SK-N-SH (cell line): ENCODE data around the gene EPGN. TPM values are rescaled to one million over a fixed set of nuclear protein-coding genes. Genes with fewer than 3 reads are reported as not detected.

Experiments used
- CTCF ChIA-PET: fragments of 300-600, 350-600 bp; formaldehyde crosslinking; extraction: SDS; loops from one replicate; lab custom pipeline; 2021; lab: Yijun Ruan, JAX
- POLR2A ChIA-PET: fragments of 350-600 bp; sonication (Branson Sonifier 250); formaldehyde crosslinking; extraction: SDS; loops from one replicate; lab custom pipeline; 2020; ENCODE audit warnings: antibody characterized with exemption, inconsistent platforms; lab: Yijun Ruan, JAX
- DNase-seq: peaks from one replicate; pipeline ENCODE4 v3.0.0; 2012
- H2AFZ ChIP-seq: fragments of 200-600 bp; sonication (generic); 2 replicates; pipeline ENCODE4 v1.8.1; 2016; ENCODE audit warnings: antibody characterized with exemption, mild to moderate bottlenecking, low read depth
- H3F3A ChIP-seq: fragments of 200-600 bp; sonication (generic); replicated peaks from 2 replicates; pipeline ENCODE3; 2016; ENCODE audit warnings: antibody characterized with exemption, mild to moderate bottlenecking; ENCODE audit not compliant: insufficient read depth
- H3K27ac ChIP-seq, 2 experiments: fragments of 200-500 bp in 1 of 2; fragments of 200-600 bp in 1 of 2; sonication (Bioruptor generic) in 1 of 2; sonication (generic), shearing (Covaris generic) in 1 of 2; 2 replicates each; pipeline versions ENCODE4 v1.5.1 to v1.6.1; 2014 to 2016; ENCODE audit warnings: low read depth in 2 of 2, inconsistent platforms in 1 of 2, low read length in 1 of 2, mild to moderate bottlenecking in 1 of 2, mixed read lengths in 1 of 2
- H3K27me3 ChIP-seq: fragments of 200-600 bp; sonication (generic), shearing (Covaris generic); 2 replicates; pipeline ENCODE4 v1.6.1; 2016; ENCODE audit warnings: mixed run types; ENCODE audit not compliant: insufficient read depth
- H3K36me3 ChIP-seq, 2 experiments: fragments of 200-500 bp in 1 of 2; fragments of 200-600 bp in 1 of 2; sonication (Bioruptor generic) in 1 of 2; sonication (generic) in 1 of 2; replicated peaks in 1 of 2; 2 replicates each; pipeline versions ENCODE3 to v1.5.1; 2014 to 2016; ENCODE audit warnings: low read length in 1 of 2, mild to moderate bottlenecking in 1 of 2; ENCODE audit not compliant: insufficient read depth in 2 of 2, control insufficient read depth in 1 of 2
- H3K4me1 ChIP-seq, 2 experiments: fragments of 200-500 bp in 1 of 2; fragments of 200-600 bp in 1 of 2; sonication (Bioruptor generic) in 1 of 2; sonication (generic), shearing (Covaris generic) in 1 of 2; 2 replicates each; pipeline versions ENCODE4 v1.5.1 to v1.6.1; 2014 to 2016; ENCODE audit warnings: low read depth in 1 of 2, low read length in 1 of 2, mixed run types in 1 of 2; ENCODE audit not compliant: insufficient read depth in 2 of 2, control insufficient read depth in 1 of 2
- H3K4me2 ChIP-seq: fragments of 200-600 bp; sonication (generic), shearing (Covaris generic); 2 replicates; pipeline ENCODE4 v1.6.1; 2017; ENCODE audit warnings: mixed run types
- H3K4me3 ChIP-seq, 2 experiments: fragments of 200-500 bp in 1 of 2; fragments of 200-600 bp in 1 of 2; sonication (Bioruptor generic) in 1 of 2; sonication (generic), shearing (Covaris generic) in 1 of 2; 2 replicates each; pipeline versions ENCODE4 v1.5.1 to v1.8.1; 2014 to 2016; ENCODE audit warnings: low read depth in 2 of 2, inconsistent platforms in 1 of 2, low read length in 1 of 2, mild to moderate bottlenecking in 1 of 2, mixed read lengths in 1 of 2, moderate library complexity in 1 of 2
- H3K79me2 ChIP-seq: fragments of 200-600 bp; sonication (generic); 2 replicates; pipeline ENCODE4 v1.8.1; 2017; ENCODE audit warnings: mild to moderate bottlenecking; ENCODE audit not compliant: insufficient read depth
- H3K9ac ChIP-seq: fragments of 200-600 bp; sonication (generic); 2 replicates; pipeline ENCODE4 v1.6.1; 2017; ENCODE audit warnings: mixed run types
- H3K9me2 ChIP-seq: fragments of 200-600 bp; sonication (generic); 2 replicates; pipeline ENCODE4 v1.6.1; 2017; ENCODE audit warnings: mixed run types
- H3K9me3 ChIP-seq: fragments of 200-600 bp; sonication (generic); 2 replicates; pipeline ENCODE4 v1.6.1; 2017; ENCODE audit warnings: mixed run types, mild to moderate bottlenecking, moderate library complexity
- H4K20me1 ChIP-seq: fragments of 200-600 bp; sonication (generic); 2 replicates; pipeline ENCODE4 v1.6.1; 2017; ENCODE audit warnings: mild to moderate bottlenecking, mixed run types; ENCODE audit not compliant: insufficient read depth
- FOSL2 ChIP-seq: IDR thresholded peaks from 2 replicates; pipeline ENCODE4 v1.4.0; 2012; ENCODE audit warnings: low read depth, mild to moderate bottlenecking, moderate library complexity, borderline replicate concordance
- FOXM1 ChIP-seq: IDR thresholded peaks from 2 replicates; pipeline ENCODE4 v1.4.0; 2012; ENCODE audit warnings: low read depth, mild to moderate bottlenecking
- GABPA ChIP-seq: IDR thresholded peaks from 2 replicates; pipeline ENCODE4 v1.4.0; 2012; ENCODE audit warnings: low read depth, mild to moderate bottlenecking
- GATA2 ChIP-seq: sonication (generic); formaldehyde crosslinking; IDR thresholded peaks from 2 replicates; pipeline ENCODE4 v1.5.0; 2020; ENCODE audit warnings: mild to moderate bottlenecking, missing genetic modification reagents
- MEF2A ChIP-seq: IDR thresholded peaks from 2 replicates; pipeline ENCODE4 v1.4.0; 2012; ENCODE audit warnings: low read depth, borderline replicate concordance
- MXI1 ChIP-seq: IDR thresholded peaks from 2 replicates; pipeline ENCODE4 v1.6.1; 2012; ENCODE audit warnings: mild to moderate bottlenecking, low read depth, low read length, improper control_type of control experiment
- NRF1 ChIP-seq: IDR thresholded peaks from 2 replicates; pipeline ENCODE4 v1.6.1; 2012; ENCODE audit warnings: low read depth, mild to moderate bottlenecking, low read length
- POLR2AphosphoS5 ChIP-seq: IDR thresholded peaks from 2 replicates; pipeline ENCODE4 v1.6.1; 2012; ENCODE audit warnings: low read depth, low read length
- RAD21 ChIP-seq: IDR thresholded peaks from 2 replicates; pipeline ENCODE4 v1.6.1; 2012; ENCODE audit warnings: mild to moderate bottlenecking, low read length
- SIN3A ChIP-seq: IDR thresholded peaks from 2 replicates; pipeline ENCODE4 v1.6.1; 2012; ENCODE audit warnings: low read depth, mild to moderate bottlenecking, low read length, moderate library complexity, borderline replicate concordance
- SMC3 ChIP-seq: IDR thresholded peaks from 2 replicates; pipeline ENCODE4 v1.6.1; 2012; ENCODE audit warnings: low read depth, low read length, improper control_type of control experiment
- TAF1 ChIP-seq: IDR thresholded peaks from 2 replicates; pipeline ENCODE4 v1.6.1; 2012; ENCODE audit warnings: low read depth, mild to moderate bottlenecking, low read length, moderate library complexity, borderline replicate concordance
- TEAD4 ChIP-seq: IDR thresholded peaks from 2 replicates; pipeline ENCODE4 v1.4.0; 2012; ENCODE audit warnings: mild to moderate bottlenecking, borderline replicate concordance; ENCODE audit not compliant: insufficient read depth
- WGBS: methylation state at CpG from one replicate; pipeline ENCODE4 v1.1.6; 2017; ENCODE audit warnings: low lambda C conversion rate; 5-methylcytosine and 5-hydroxymethylcytosine counted together
- polyA plus RNA-seq, 3 experiments: library from polyadenylated mRNA; depleted of rRNA; stranded (reverse); fragments of >200 nt; gene quantifications; 2 replicates each; pipeline ENCODE4 v1.2.3, GENCODE V29; 2012
- TF ChIP-seq, protein P1 (sequence below): IDR thresholded peaks from 2 replicates; pipeline ENCODE4 v1.6.1; 2012; ENCODE audit warnings: mild to moderate bottlenecking, low read depth, low read length, moderate library complexity
- TF ChIP-seq, protein P2 (sequence below): fragments of 150-350 bp; IDR thresholded peaks from 2 replicates; pipeline ENCODE4 v1.6.1; 2017; ENCODE audit warnings: antibody characterized with exemption, low read length, low read depth, borderline replicate concordance
- TF ChIP-seq, protein P3 (sequence below): IDR thresholded peaks from 2 replicates; pipeline ENCODE4 v1.4.0; 2012; ENCODE audit warnings: low read depth, borderline replicate concordance
- TF ChIP-seq, protein P4 (sequence below): fragments of 200-600 bp; sonication (generic); IDR thresholded peaks from 2 replicates; pipeline ENCODE4 v1.6.1; 2017; ENCODE audit warnings: antibody characterized with exemption, mild to moderate bottlenecking, moderate library complexity
- TF ChIP-seq, protein P5 (sequence below): IDR thresholded peaks from 2 replicates; pipeline ENCODE4 v1.4.0; 2012; ENCODE audit warnings: low read depth, borderline replicate concordance
- TF ChIP-seq, protein P6 (sequence below): IDR thresholded peaks from 2 replicates; pipeline ENCODE4; 2012

Gene EPGN
- polyA plus RNA-seq, 1 of the 3 experiments (the other 2 are of a cell fraction) = 0.23 TPM

DNA sequence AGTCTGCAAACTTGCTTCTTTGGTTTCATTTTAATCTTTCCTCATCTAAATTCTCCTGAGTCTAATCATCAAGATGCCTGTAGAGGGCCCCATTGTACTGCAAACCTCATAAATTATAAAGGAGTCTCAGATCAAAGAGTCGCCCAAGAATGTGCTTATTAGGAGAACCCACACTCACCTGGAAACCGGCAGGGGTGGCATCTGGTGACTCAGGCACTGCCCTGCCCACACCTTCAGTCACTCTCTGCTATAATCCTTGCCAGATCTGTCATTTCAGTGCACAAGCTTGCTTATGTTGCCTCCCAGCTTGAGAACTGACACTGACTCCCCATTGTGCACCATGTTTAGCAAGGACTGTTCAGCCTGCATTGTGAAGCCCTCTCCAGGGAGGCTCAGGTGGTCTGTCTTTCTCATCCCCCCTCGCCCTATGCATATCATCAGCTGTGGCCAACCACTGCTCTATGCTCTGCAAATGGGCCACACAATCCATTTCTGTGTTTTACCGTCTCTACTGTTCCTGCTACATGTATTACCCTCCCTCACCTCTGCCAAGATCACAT is 12.4 kb downstream of the EPGN start:
- Histone ChIP-seq H3F3A (no peaks in the 10 kb centered on the region), H2AFZ (0 out of 2 replicates have a peak overlapping the region, but pooled peaks have one; percentile 43), H3K27me3 (peaks cover 19% of the 10 kb centered on the region), H3K9me2 (no peaks in the 10 kb centered on the region), H3K4me3 (peak overlapping the region in 1 of 2 experiments; percentile 13; a peak in 1 of 4 replicates), H3K9ac (no peak overlapping the region), H3K36me3 (no peaks in the 10 kb centered on the region), H3K9me3 (no peaks in the 10 kb centered on the region), H3K27ac (no peak overlapping the region), H3K4me2 (peak overlapping the region; percentile 37; the same call in 1 of the 2 replicates), H4K20me1 (no peaks in the 10 kb centered on the region), H3K4me1 (no peaks in the 10 kb centered on the region; a peak in 1 of 4 replicates), H3K79me2 (no peaks in the 10 kb centered on the region)
- peak; percentile 7 for DNase-seq
- WGBS = 4% methylated on average over 4 of the region's 4 CpGs
- POLR2A ChIA-PET = interaction anchor here (0.6 kb wide), 1 partner anchor 543 kb away, joined by 6 read pairs; no protein-coding TSS in a partner anchor
- TF ChIP-seq MXI1 (no peak), GABPA (no peak), FOSL2 (no peak), RAD21 (peak; percentile 62), FOXM1 (no peak), TEAD4 (no peak), GATA2 (CRISPR knock-in tag) (no peak), MEF2A (no peak), TAF1 (no peak), SIN3A (no peak), NRF1 (no peak), POLR2AphosphoS5 (no peak), SMC3 (0 out of 2 replicates have a peak, but pooled peaks have one; percentile 24)
- TF ChIP-seq, protein P1, sequence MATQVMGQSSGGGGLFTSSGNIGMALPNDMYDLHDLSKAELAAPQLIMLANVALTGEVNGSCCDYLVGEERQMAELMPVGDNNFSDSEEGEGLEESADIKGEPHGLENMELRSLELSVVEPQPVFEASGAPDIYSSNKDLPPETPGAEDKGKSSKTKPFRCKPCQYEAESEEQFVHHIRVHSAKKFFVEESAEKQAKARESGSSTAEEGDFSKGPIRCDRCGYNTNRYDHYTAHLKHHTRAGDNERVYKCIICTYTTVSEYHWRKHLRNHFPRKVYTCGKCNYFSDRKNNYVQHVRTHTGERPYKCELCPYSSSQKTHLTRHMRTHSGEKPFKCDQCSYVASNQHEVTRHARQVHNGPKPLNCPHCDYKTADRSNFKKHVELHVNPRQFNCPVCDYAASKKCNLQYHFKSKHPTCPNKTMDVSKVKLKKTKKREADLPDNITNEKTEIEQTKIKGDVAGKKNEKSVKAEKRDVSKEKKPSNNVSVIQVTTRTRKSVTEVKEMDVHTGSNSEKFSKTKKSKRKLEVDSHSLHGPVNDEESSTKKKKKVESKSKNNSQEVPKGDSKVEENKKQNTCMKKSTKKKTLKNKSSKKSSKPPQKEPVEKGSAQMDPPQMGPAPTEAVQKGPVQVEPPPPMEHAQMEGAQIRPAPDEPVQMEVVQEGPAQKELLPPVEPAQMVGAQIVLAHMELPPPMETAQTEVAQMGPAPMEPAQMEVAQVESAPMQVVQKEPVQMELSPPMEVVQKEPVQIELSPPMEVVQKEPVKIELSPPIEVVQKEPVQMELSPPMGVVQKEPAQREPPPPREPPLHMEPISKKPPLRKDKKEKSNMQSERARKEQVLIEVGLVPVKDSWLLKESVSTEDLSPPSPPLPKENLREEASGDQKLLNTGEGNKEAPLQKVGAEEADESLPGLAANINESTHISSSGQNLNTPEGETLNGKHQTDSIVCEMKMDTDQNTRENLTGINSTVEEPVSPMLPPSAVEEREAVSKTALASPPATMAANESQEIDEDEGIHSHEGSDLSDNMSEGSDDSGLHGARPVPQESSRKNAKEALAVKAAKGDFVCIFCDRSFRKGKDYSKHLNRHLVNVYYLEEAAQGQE = no peak
- TF ChIP-seq, protein P2, sequence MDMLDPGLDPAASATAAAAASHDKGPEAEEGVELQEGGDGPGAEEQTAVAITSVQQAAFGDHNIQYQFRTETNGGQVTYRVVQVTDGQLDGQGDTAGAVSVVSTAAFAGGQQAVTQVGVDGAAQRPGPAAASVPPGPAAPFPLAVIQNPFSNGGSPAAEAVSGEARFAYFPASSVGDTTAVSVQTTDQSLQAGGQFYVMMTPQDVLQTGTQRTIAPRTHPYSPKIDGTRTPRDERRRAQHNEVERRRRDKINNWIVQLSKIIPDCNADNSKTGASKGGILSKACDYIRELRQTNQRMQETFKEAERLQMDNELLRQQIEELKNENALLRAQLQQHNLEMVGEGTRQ = no peak
- TF ChIP-seq, protein P3, sequence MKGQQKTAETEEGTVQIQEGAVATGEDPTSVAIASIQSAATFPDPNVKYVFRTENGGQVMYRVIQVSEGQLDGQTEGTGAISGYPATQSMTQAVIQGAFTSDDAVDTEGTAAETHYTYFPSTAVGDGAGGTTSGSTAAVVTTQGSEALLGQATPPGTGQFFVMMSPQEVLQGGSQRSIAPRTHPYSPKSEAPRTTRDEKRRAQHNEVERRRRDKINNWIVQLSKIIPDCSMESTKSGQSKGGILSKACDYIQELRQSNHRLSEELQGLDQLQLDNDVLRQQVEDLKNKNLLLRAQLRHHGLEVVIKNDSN = no peak
- TF ChIP-seq, protein P4, sequence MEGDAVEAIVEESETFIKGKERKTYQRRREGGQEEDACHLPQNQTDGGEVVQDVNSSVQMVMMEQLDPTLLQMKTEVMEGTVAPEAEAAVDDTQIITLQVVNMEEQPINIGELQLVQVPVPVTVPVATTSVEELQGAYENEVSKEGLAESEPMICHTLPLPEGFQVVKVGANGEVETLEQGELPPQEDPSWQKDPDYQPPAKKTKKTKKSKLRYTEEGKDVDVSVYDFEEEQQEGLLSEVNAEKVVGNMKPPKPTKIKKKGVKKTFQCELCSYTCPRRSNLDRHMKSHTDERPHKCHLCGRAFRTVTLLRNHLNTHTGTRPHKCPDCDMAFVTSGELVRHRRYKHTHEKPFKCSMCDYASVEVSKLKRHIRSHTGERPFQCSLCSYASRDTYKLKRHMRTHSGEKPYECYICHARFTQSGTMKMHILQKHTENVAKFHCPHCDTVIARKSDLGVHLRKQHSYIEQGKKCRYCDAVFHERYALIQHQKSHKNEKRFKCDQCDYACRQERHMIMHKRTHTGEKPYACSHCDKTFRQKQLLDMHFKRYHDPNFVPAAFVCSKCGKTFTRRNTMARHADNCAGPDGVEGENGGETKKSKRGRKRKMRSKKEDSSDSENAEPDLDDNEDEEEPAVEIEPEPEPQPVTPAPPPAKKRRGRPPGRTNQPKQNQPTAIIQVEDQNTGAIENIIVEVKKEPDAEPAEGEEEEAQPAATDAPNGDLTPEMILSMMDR = peak; percentile 72
- TF ChIP-seq, protein P5, sequence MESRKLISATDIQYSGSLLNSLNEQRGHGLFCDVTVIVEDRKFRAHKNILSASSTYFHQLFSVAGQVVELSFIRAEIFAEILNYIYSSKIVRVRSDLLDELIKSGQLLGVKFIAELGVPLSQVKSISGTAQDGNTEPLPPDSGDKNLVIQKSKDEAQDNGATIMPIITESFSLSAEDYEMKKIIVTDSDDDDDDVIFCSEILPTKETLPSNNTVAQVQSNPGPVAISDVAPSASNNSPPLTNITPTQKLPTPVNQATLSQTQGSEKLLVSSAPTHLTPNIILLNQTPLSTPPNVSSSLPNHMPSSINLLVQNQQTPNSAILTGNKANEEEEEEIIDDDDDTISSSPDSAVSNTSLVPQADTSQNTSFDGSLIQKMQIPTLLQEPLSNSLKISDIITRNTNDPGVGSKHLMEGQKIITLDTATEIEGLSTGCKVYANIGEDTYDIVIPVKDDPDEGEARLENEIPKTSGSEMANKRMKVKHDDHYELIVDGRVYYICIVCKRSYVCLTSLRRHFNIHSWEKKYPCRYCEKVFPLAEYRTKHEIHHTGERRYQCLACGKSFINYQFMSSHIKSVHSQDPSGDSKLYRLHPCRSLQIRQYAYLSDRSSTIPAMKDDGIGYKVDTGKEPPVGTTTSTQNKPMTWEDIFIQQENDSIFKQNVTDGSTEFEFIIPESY = no peak
- TF ChIP-seq, protein P6, sequence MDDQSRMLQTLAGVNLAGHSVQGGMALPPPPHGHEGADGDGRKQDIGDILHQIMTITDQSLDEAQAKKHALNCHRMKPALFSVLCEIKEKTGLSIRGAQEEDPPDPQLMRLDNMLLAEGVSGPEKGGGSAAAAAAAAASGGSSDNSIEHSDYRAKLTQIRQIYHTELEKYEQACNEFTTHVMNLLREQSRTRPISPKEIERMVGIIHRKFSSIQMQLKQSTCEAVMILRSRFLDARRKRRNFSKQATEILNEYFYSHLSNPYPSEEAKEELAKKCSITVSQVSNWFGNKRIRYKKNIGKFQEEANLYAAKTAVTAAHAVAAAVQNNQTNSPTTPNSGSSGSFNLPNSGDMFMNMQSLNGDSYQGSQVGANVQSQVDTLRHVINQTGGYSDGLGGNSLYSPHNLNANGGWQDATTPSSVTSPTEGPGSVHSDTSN = no peak
- CTCF ChIA-PET = interaction anchor here (0.7 to 3.0 kb wide), 13 partner anchors 8 to 589 kb away, joined by 3 to 21 read pairs (median 4); no protein-coding TSS in a partner anchor
